Ureter (tissue), 1 donor: Measurements from ENCODE around the gene RIMBP2. TPM values are rescaled to one million over a fixed set of nuclear protein-coding genes. Genes with fewer than 3 reads are reported as not detected.

Experiments
- DNase-seq: peaks from one replicate; pipeline ENCODE4 v3.0.0-alpha.2; 2020; ENCODE audit warnings: low spot score
- total RNA-seq: library from RNA; stranded (reverse); gene quantifications from one replicate; pipeline ENCODE4 v1.2.4, GENCODE V29; 2023
- donor health status: DM: yes; HTN: yes; CAD: no.

Gene RIMBP2
- total RNA-seq, 1 donor from 2014 or later = 0.57 TPM

GRCh38 chr12:130683811-130684210 is 32.3 kb downstream of the RIMBP2 start:
- no peak for DNase-seq

DNA sequence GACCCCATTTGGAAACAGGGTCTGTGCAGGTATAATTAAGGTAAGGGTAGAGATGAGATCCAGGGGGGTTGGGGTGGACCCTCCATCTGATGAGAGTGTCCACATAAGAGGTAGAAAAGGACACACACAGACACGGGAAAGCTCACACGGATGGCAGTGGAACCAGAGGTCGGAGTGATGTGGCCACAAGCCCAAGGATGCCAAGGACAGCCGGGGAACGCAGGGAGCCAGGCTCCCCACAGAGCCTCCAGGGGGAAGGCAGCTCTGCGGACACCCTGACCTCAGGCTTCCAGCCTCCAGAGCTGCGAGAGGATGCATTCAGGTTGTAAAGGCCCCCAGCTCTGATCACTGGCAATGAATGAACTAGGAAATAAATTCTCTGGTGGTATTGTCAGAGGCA is 33.0 kb downstream of the RIMBP2 start:
- no peak for DNase-seq

DNA sequence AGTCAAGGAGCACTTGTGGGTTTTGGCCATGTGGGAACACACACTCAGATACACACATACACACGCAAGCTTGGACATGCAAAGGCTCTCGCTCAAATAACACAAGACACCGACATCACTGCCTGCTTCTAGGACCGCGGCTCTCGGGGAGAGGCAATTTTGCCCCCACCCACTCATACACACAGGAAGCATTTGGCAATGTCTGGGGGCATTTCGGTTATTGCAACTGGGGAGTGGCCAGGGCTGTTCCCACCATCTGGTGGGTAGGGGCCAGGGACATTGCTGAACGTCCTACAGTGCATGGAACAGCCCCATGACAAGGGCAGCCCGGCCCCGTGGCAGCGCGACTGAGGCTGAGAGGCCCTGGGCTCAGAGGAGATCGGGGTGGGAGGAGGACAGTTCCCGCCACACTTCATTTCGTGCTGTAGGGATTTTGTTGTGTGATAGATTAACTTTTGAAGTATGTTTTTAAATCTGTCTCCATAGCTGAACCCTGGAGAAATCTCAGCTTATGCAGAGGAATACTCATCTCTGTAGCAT is 35.6 kb downstream of the RIMBP2 start:
- no peak for DNase-seq

DNA sequence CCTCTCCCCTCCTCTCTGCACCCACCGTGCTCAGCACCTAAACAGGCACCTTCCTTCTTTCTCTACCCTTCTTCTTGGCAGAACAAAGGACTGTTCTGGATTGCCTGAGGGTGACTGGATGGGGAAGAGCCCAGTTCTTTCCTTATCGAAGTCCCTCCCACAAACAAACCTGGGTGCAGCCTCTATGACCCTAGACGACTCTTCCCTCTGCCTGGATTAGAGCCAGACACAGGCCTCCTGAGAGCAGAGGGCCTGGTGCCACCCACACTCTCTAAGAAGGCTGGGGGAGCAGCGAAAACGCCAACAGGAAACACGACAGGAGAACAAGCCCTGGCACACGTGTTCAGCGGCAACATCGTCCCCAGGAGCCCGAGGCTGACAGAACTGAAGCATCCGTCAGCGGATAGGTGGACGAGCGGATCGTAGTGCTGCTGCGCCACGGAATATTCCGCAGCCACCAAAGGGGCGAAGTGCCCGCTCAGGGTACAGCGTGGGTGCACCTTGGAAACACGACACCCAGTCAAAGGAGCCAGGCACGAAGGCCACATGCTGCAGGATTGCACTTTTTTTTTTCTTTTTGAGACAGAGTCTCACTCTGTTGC is 38.0 kb downstream of the RIMBP2 start:
- no peak for DNase-seq

DNA sequence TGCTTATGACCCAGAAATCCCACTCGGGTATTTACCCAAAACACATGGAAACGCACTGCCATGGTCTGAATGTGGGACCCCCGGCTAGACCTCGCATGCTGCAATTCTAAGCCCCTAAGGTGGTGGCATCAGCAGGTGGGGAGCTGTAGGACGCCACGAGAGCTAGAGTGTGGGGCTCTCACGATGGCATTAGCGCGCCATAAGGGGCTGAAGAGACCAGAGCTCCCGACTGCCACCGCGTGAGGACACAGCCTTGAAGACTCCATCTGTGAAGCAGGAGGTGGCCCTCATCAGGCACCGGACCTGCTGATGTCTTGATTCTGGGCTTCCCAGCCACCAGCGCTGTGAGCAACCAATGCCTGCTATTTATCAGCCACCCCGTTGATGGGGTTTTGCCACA is 40.3 kb downstream of the RIMBP2 start:
- DNase-seq = no peak

- DNase-seq = no peak
These were observed 41.0 kb downstream of the RIMBP2 start for GRCh38 chr12:130675121-130675520.

DNA sequence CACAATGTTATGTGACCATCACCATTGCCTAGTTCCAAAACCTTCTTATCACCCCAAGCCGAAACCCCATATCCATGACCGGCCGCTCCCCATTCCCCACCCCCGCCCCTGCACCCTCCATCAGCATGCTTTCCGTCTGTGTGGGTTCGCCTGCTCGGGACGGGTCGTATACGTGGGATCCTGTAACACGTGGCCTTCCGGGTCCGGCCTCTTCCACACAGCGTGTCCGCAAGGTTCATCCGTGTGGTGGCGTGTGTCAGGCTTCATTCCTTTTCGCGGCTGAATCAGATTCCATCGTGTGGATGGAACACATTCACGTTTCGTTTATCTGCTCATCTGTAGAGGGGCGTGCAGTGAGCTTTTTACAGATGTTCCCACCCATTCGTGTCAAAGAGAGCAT is 41.4 kb downstream of the RIMBP2 start:
- DNase-seq = no peak

- no peak for DNase-seq
These were observed 42.9 kb downstream of the RIMBP2 start for GRCh38 chr12:130673036-130673705.

- no peak for DNase-seq
These were observed 43.8 kb downstream of the RIMBP2 start for GRCh38 chr12:130672089-130672820.

DNA sequence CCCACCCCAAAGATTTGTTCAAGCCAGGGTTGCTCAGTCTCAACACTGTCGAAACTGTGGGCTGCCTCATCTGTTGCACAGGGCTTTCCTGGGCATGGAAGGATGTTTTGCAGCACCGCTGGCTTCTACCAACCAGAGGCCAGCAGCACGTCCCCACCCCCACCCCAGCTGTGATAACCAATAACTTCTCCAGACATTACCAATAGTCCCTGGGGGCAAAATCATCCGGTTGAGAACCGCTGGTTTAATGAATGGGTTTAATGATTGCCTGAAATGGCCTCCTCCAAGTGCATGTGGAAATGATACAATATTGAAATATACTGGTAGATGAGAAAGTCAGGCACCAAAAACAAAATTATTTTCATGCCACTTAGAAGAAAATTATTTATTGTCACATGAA is 44.5 kb downstream of the RIMBP2 start:
- DNase-seq = no peak

GRCh38 chr12:130669797-130670196 is 46.3 kb downstream of the RIMBP2 start:
- no peak for DNase-seq

DNA sequence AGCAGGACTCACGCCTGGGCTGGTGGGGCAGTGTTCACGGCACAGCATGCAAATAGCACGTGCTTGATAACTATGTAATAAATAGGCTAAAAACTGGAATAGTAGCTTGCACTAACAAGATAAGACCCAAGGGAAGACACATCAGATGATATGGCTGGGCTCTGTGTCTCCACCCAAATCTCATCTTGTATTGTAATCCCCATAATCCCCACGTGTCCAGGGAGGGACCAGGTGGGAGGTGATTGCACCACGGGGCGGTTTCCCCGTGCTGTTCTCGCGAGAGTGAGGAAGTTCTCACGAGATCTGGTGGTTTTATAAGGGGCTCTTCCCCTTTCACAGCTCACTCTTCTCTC is 46.9 kb downstream of the RIMBP2 start:
- DNase-seq = no peak

DNA sequence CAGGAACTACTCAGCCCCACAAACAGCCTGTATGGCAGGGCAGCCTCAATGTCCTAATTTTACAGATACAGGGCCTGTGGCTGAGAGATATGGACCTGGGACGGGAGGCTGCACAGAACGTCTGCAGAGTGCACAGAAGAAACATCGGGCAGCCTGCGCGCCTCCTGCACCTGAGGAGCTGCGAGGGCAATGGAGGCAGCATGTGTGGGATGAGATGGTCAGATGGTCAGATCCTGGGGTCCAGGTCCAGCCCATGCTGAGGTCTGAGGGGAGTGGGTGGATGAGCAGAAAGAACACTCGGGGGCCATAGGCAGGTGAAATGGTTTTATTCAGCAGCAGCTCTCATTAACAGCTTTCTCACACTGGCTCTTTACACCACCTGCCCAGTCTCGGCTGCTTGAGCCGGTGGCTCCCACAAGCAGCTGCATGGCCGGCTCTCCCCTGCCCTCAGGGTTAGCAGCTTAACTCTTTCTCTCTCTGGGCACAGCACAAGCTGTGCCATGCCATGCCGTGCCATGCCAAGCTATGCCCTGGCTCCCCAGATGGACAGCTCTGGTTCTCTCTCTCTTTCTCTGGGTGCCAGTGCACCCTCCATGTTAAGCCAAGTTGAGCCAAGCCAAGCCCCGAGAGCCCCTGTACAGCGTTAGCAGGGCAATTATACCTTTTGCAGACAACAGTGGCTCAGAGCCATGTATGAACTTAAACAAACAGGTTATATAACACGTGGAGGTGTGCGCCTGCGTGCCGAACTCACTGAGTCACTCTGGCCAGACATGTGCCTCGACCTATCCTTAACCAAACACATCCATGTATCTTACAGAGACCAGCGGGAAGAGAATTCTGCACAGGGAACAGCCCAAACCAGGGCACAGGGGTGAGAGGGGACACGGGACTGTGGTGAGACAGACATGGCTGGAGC is 47.6 kb downstream of the RIMBP2 start:
- DNase-seq = no peak

DNA sequence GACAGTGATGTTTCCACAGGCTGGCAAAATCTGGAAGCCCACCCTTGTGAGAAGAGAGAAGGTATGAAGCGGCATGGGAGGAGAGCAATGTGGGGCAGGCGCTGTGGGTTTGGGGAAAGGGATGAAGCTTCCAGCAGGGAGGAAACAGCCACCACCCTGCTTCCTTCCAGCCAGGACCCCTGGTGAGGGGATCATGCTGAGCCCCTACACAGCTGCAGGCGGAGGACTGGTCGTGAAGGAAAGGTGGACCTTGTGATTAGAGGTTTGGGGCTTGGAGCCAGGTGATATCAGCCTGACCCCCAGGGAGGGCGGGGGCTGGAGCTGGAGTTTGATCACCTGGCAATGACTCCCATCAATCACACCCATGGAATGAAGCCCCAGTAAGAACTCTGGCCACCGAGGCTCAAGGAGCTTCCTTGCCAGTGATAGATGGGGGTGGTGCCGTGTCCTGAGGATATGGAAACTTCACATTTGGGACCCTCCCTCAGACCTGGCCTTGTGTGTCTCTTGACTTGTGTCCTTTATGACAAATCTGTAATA is 48.6 kb downstream of the RIMBP2 start:
- DNase-seq = no peak

- no peak for DNase-seq
These were observed 49.5 kb downstream of the RIMBP2 start for GRCh38 chr12:130666645-130667044.

- DNase-seq = no peak
These were observed 50.3 kb downstream of the RIMBP2 start for GRCh38 chr12:130665753-130666152.

DNA sequence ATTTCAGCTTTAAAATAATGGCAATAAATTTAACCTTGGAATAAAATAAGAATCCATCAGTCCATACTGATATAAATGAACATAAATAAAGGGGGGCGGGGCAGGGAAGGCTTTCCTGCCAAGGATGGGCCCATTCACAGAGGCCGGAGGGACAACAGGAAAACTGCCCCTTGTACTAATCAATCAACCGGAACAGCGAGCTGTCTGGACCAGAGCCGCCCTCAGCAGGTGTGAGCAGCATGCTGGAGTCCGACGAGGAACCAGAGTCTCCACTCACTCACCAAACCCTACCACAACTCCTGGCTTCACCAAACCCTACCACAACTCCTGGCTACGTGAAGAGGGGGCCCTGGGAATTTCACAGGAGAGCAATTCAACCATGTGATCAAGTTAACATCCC is 51.3 kb downstream of the RIMBP2 start:
- no peak for DNase-seq

GRCh38 chr12:130664252-130664651 is 51.8 kb downstream of the RIMBP2 start:
- no peak for DNase-seq

- no peak for DNase-seq
These were observed 52.6 kb downstream of the RIMBP2 start for GRCh38 chr12:130663514-130663913.

DNA sequence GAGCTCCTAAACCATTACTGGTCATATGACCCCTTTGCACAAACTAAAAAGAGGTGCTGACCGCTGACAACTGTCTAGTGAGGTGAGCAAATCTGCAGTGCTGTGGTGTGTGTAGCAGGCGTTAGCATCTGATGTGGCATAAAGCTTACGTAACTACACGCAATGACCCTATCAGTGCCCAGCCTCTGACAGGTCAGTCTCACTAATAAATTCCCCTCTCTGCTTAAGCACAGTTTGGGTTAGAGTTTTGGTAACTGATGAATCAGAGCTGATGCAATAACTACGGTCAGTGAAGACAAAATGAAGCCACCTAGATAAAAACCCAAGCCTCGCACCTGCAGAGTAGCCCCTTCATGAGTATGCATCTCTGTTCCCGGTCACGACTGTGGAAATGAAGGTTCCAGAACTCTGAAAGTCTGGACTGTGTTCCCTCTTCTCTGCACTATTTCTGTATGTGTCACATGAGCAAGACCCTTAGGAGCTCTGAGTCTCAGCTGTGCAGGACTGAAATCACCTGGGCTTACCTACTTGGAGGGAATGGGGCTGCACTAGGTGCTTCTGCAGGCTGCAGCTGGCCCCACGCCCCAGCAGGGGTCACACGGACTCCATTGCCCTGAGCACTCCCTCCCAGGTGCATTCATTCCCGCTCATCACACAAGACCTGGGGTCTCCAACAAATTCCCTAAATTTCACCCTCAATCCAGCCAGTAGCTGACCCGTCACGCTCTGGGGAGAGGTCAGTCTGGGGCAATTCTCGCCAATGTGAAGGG is 54.4 kb downstream of the RIMBP2 start:
- no peak for DNase-seq

- DNase-seq = no peak
These were observed 55.0 kb downstream of the RIMBP2 start for GRCh38 chr12:130661059-130661458.
